ENCODE measurements around the gene LHFPL3. TPM values are rescaled to one million over a fixed set of nuclear protein-coding genes. Genes with fewer than 3 reads are reported as not detected.

LHFPL3 gene
- total RNA-seq, 4 donors from 2014 or later, result not detected

DNA sequence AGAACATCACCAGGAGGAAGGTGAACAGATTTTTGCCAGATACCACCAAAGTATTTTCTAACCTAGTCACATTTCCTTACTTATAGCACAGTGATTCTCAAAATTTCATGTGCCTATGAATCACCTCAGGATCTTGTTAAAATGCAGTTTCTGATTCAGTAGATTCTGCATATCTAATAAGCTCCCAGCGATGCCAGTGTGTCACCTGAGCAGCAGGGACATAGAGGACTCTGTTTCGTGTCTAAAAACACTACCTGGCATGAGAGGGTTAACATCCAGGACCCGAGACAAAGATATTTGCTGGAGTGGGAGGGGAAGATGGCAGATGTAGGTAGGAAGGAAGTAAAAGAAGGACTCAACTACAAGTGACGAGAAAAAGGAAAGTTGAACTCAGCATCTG is 433.5 kb downstream of the LHFPL3 start:
- 51 to 56% methylated on average over 4 of the region's 4 CpGs for WGBS, 2 donors
- no peak for DNase-seq
- intact Hi-C loops (cut with DNase I), result no loop called here
- H3K4me3 ChIP-seq (replicated peaks in 1 of 3), result no peak overlapping the region
- H3K36me3 ChIP-seq, result no peaks in the 10 kb centered on the region
- no peak overlapping the region for H3K27ac ChIP-seq
- H3K4me1 ChIP-seq, result no peaks in the 10 kb centered on the region
- TF ChIP-seq, protein P1, sequence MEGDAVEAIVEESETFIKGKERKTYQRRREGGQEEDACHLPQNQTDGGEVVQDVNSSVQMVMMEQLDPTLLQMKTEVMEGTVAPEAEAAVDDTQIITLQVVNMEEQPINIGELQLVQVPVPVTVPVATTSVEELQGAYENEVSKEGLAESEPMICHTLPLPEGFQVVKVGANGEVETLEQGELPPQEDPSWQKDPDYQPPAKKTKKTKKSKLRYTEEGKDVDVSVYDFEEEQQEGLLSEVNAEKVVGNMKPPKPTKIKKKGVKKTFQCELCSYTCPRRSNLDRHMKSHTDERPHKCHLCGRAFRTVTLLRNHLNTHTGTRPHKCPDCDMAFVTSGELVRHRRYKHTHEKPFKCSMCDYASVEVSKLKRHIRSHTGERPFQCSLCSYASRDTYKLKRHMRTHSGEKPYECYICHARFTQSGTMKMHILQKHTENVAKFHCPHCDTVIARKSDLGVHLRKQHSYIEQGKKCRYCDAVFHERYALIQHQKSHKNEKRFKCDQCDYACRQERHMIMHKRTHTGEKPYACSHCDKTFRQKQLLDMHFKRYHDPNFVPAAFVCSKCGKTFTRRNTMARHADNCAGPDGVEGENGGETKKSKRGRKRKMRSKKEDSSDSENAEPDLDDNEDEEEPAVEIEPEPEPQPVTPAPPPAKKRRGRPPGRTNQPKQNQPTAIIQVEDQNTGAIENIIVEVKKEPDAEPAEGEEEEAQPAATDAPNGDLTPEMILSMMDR (IDR thresholded peaks at IDR 0.05), result no peak
- TF ChIP-seq POLR2A (IDR thresholded peaks at IDR 0.05), result no peak
- no peaks in the 10 kb centered on the region for H3K27me3 ChIP-seq
- H3K9me3 ChIP-seq, result no peaks in the 10 kb centered on the region

DNA sequence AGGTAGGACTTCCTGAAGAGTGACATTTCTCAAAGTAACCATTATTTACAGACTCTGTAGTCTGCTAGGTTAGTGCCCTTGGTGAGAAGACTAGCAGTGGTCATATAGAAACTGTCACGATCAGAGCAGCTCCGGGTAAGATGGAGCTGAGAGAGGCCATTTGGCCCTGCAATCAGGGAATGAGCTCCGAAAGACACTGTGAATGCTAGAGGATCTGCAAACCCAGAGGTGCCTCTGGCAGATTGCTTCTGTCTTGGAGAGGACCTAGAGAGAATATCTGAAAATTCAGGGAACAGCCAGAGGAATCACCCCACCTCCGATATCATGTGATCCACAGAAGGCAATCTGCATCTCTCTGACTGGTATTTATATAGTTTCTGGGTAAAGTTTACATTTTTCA is 438.7 kb downstream of the LHFPL3 start:
- Histone ChIP-seq H3K36me3 (no peaks in the 10 kb centered on the region), H3K9me3 (no peaks in the 10 kb centered on the region), H3K27ac (no peak overlapping the region), H3K27me3 (no peaks in the 10 kb centered on the region), H3K4me3 (replicated peaks in 1 of 3) (no peak overlapping the region), H3K4me1 (no peaks in the 10 kb centered on the region)
- no peak for DNase-seq
- intact Hi-C loops (cut with DNase I), result no loop called here
- WGBS, 2 donors, result 71 to 82% methylated on average over 4 of the region's 4 CpGs
- TF ChIP-seq, protein P1 (IDR thresholded peaks at IDR 0.05), result no peak
- no peak for TF ChIP-seq POLR2A (IDR thresholded peaks at IDR 0.05)

DNA sequence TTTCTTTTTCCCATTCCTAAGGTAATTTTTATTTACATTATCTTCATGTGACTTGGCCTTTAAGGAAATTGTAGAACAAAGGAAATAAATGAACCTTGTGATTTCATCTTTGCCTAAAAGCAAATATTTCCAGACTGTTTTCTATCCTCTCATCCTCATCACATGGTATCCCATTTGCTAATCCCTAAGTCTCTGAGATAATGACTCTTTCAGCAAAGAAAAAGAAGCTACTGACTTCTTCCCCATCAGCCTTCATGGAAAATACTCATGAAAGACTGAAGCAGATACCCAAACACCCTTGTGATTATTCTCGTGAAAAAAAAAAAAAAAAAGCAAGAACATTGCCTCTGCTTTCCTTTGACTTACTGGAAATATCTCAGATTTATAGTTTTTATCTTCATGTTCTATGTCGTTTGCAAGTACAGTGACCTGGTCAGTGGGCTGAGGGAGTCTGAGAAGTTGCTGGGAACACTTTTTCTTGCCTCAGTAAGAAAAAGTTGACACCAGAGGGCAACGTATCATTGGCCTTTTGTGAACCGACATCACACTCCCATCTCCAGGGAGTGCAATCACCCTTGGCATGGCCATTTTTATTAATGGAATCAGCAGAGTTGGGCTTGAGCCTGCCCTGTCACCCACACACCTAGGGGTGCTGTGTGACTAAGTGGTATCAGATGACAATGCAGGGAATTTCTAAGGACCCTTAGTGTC is 439.6 kb downstream of the LHFPL3 start:
- H3K4me1 ChIP-seq, result no peaks in the 10 kb centered on the region
- intact Hi-C loops (cut with DNase I), result no loop called here
- H3K27ac ChIP-seq, result no peak overlapping the region
- no peaks in the 10 kb centered on the region for H3K27me3 ChIP-seq
- no peaks in the 10 kb centered on the region for H3K9me3 ChIP-seq
- 45 to 48% methylated on average over 4 of the region's 4 CpGs for WGBS, 2 donors
- no peak for TF ChIP-seq POLR2A (IDR thresholded peaks at IDR 0.05)
- TF ChIP-seq, protein P1 (IDR thresholded peaks at IDR 0.05), result no peak
- no peak overlapping the region for H3K4me3 ChIP-seq (replicated peaks in 1 of 3)
- H3K36me3 ChIP-seq, result no peaks in the 10 kb centered on the region
- no peak for DNase-seq

DNA sequence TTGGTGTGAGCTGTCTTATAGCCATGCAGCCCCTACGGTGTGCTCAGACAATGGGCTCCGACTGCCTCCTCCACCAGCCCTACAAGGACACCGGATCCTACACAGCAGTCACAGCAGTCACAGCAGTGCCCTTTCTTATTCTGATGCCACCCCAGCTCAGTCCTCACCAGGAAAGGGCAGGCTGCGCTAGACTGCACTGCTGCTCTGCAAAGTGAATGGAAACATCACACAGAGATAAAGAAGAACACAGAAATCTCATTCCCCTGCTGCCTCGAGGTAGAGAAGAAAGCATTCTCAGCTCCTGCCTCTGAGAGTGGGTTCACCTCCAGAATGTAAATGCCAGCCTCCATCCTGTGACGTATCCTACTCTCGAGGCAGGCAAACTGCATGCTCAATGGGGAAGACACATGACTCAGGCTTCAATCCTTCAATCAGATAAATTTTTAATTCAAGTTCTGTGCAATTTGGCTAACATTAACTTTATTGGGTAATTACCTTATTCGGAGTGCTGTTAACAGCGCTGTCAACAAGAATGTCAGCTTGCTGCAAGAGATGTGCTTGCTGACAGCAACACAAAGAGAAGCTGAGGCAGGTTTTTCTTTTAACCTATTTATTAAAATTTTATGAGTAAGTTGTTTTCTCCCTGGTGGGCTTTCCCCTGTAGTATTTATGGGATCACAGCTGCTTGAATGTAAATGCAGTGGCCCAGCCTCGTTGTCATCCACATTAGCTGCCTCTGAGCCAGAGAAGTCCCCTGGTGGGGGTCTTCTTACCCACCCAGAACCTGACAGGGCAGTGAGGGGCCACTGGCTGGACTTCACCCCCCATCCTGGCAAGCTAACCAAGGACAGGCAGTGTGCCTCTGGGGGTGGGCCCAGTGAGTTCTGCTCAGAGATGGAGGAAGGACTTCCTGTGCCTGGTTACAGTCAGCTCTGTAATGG is 444.3 kb downstream of the LHFPL3 start:
- TF ChIP-seq, protein P1 (IDR thresholded peaks at IDR 0.05), result no peak
- TF ChIP-seq POLR2A (IDR thresholded peaks at IDR 0.05), result no peak
- WGBS, 2 donors, result 39 to 42% methylated on average over 10 of the region's 10 CpGs
- no peak overlapping the region for H3K4me3 ChIP-seq (replicated peaks in 1 of 3)
- no peaks in the 10 kb centered on the region for H3K36me3 ChIP-seq
- no peaks in the 10 kb centered on the region for H3K4me1 ChIP-seq
- no peaks in the 10 kb centered on the region for H3K27me3 ChIP-seq
- no peak for DNase-seq
- intact Hi-C loops (cut with DNase I), result no loop called here
- no peak overlapping the region for H3K27ac ChIP-seq
- H3K9me3 ChIP-seq, result no peaks in the 10 kb centered on the region

DNA sequence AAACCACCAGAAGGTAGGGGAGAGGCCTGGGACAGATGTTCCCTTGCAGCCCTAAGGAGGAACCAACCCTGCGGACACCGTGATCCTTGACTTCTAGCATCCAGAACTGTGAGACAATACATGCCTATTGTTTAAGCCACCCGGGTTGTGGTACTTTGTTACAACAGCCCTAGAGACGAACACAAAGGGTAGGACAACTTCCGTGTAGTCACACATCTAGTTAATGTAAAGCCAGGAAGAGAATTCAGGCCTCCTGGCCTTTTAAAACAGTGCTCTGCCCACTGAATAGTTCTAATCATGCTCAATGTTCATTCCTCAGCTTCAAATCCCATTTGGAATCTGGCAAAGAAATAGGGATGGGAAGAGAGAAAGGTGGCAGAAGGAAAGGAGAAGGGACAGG is 445.4 kb downstream of the LHFPL3 start:
- intact Hi-C loops (cut with DNase I), result no loop called here

More for the DNA sequence above, 445.4 kb downstream of the LHFPL3 start:
- TF ChIP-seq POLR2A (IDR thresholded peaks at IDR 0.05), result no peak
- TF ChIP-seq, protein P1 (IDR thresholded peaks at IDR 0.05), result no peak
- no peak for DNase-seq
- 74 to 88% methylated on average over 5 of the region's 5 CpGs for WGBS, 2 donors
- H3K4me3 ChIP-seq (replicated peaks in 1 of 3), result no peak overlapping the region
- no peaks in the 10 kb centered on the region for H3K9me3 ChIP-seq
- no peaks in the 10 kb centered on the region for H3K36me3 ChIP-seq
- no peak overlapping the region for H3K27ac ChIP-seq
- H3K4me1 ChIP-seq, result no peaks in the 10 kb centered on the region
- H3K27me3 ChIP-seq, result no peaks in the 10 kb centered on the region

Data from thyroid gland (tissue), 4 donors.